ENCODE measurements around the gene INSIG1. TPM values are rescaled to one million over a fixed set of nuclear protein-coding genes. Genes with fewer than 3 reads are reported as not detected.

Gene INSIG1
- total RNA-seq, 1 donor from 2014 or later = 90.7 TPM

- H3K4me3 ChIP-seq = no peak overlapping the region
- no peaks in the 10 kb centered on the region for H3K36me3 ChIP-seq
- DNase-seq = no peak
- intact Hi-C loops (cut with DNase I) = no loop called here
- no peak for ATAC-seq
- TF ChIP-seq CTCF (IDR thresholded peaks at IDR 0.05) = no peak
- H3K4me1 ChIP-seq = no peaks in the 10 kb centered on the region
- no peak overlapping the region for H3K27ac ChIP-seq
- H3K27me3 ChIP-seq = peaks cover 7% of the 10 kb centered on the region
- no peaks in the 10 kb centered on the region for H3K9me3 ChIP-seq
Measured at GRCh38 chr7:155338632-155339320, 41.1 kb downstream of the INSIG1 start.

GRCh38 chr7:155339474-155339873 lies 41.8 kb downstream of the INSIG1 start:
- intact Hi-C loops (cut with DNase I) = no loop called here
- no peaks in the 10 kb centered on the region for H3K36me3 ChIP-seq
- H3K4me1 ChIP-seq = no peaks in the 10 kb centered on the region
- ATAC-seq (peak; percentile 20), DNase-seq (no peak)
- no peak overlapping the region for H3K4me3 ChIP-seq
- H3K9me3 ChIP-seq = no peaks in the 10 kb centered on the region
- no peak overlapping the region for H3K27ac ChIP-seq
- H3K27me3 ChIP-seq = peaks cover 7% of the 10 kb centered on the region
- TF ChIP-seq CTCF (IDR thresholded peaks at IDR 0.05) = no peak

GRCh38 chr7:155340071-155340531 lies 42.4 kb downstream of the INSIG1 start:
- DNase-seq = no peak
- Histone ChIP-seq H3K27me3 (peaks cover 7% of the 10 kb centered on the region), H3K4me3 (no peak overlapping the region), H3K4me1 (no peaks in the 10 kb centered on the region), H3K9me3 (no peaks in the 10 kb centered on the region), H3K36me3 (no peaks in the 10 kb centered on the region), H3K27ac (no peak overlapping the region)
- intact Hi-C loops (cut with DNase I) = loop anchor here (10.0 kb wide), 2 partner anchors 155 to 415 kb away; no protein-coding TSS in a partner anchor
- ATAC-seq = no peak
- TF ChIP-seq CTCF (IDR thresholded peaks at IDR 0.05) = no peak

GRCh38 chr7:155340721-155341120 lies 43.0 kb downstream of the INSIG1 start:
- H3K27me3 ChIP-seq = peaks cover 7% of the 10 kb centered on the region
- no peaks in the 10 kb centered on the region for H3K4me1 ChIP-seq
- no peak overlapping the region for H3K4me3 ChIP-seq
- DNase-seq (no peak), ATAC-seq (no peak)
- no peak overlapping the region for H3K27ac ChIP-seq
- no peak for TF ChIP-seq CTCF (IDR thresholded peaks at IDR 0.05)
- no peaks in the 10 kb centered on the region for H3K36me3 ChIP-seq
- intact Hi-C loops (cut with DNase I) = loop anchor here (10.0 kb wide), 2 partner anchors 156 to 416 kb away; no protein-coding TSS in a partner anchor
- no peaks in the 10 kb centered on the region for H3K9me3 ChIP-seq

- DNase-seq (no peak), ATAC-seq (no peak)
- intact Hi-C loops (cut with DNase I) = loop anchor here (10.0 kb wide), 2 partner anchors 157 to 417 kb away; no protein-coding TSS in a partner anchor
- Histone ChIP-seq H3K27ac (no peak overlapping the region), H3K36me3 (no peaks in the 10 kb centered on the region), H3K4me1 (no peaks in the 10 kb centered on the region), H3K27me3 (peaks cover 7% of the 10 kb centered on the region), H3K9me3 (no peaks in the 10 kb centered on the region), H3K4me3 (no peak overlapping the region)
- no peak for TF ChIP-seq CTCF (IDR thresholded peaks at IDR 0.05)
Measured at GRCh38 chr7:155341463-155341983, 43.8 kb downstream of the INSIG1 start.

All from upper lobe of right lung (tissue), 1 donor.